ENCODE measurements around the gene SORBS2.
"Not testable (repeated sequence)": the region's sequence is repeated elsewhere in the genome, so short reads cannot be mapped to it uniquely, and the experiment has no call there.

SORBS2 gene

DNA sequence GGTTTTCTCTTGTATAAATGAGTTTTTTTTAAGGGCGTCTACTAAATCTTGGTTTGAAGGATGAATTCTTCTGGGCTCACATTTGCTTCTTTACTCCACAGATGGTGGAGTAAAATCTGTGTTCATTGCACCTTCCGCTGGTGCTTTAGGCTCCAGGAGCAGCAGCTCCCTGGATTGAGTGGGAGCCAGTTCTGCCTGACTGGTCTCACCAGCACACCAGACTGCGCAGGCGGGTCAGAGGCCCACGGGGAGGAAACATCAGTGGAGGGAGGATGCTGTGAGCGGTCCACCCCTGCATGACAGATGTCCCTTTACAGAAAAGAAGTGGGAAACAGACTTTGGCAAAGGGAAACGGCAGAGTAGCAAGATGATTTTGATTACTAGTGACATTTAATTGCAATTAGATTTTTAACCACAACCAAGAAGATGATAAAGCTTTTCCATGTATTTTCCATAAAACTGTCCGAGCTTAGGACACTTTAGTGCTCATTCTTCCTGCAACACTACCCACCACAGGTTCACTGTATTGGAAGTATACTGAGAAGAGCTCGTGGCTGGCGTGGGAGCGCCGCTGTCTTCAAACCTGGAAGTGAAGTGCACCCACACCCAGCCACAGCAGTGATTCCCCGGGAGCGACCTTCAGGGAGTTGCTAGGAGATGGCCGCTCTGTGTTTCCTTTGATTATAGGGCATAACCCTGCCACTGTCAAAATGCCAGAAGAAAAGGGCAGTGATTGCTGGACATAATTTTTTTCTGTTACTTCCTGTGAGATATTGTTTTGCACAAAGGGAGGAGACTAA lies 95.2 kb downstream of the SORBS2 start:
- DNase-seq (ENCODE audit: low read depth in 3 of 3) = no peak

DNA sequence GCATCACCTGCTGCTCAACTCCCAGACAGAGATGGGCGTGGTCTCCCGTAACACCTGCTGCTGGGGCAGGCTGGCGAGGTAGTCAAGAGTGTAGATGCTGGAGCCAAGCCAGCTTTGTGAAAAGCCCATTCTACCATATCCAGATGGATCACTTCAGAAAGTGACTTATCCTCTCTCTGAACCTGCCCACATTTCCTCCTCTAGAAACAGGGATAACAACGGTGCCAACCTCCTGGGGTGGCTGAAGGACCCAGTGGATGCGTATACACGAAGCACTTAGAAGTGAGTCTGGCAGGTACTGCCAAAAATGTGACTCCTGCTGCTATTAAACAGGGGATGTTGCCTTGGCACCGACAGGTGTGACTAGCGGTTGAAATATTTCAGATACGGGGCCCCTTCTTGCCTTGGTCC lies 95.8 kb downstream of the SORBS2 start:
- DNase-seq (ENCODE audit: low read depth in 3 of 3) = no peak

GRCh38 chr4:185714524-185714923 lies 97.5 kb downstream of the SORBS2 start:
- DNase-seq (ENCODE audit: low read depth in 3 of 3) = not testable (repeated sequence)

- DNase-seq (ENCODE audit: low read depth in 3 of 3) = no peak
Observed at GRCh38 chr4:185713731-185714130, 98.3 kb downstream of the SORBS2 start.

- DNase-seq (ENCODE audit: low read depth in 3 of 3) = no peak
Observed at GRCh38 chr4:185713272-185713671, 98.7 kb downstream of the SORBS2 start.

DNA sequence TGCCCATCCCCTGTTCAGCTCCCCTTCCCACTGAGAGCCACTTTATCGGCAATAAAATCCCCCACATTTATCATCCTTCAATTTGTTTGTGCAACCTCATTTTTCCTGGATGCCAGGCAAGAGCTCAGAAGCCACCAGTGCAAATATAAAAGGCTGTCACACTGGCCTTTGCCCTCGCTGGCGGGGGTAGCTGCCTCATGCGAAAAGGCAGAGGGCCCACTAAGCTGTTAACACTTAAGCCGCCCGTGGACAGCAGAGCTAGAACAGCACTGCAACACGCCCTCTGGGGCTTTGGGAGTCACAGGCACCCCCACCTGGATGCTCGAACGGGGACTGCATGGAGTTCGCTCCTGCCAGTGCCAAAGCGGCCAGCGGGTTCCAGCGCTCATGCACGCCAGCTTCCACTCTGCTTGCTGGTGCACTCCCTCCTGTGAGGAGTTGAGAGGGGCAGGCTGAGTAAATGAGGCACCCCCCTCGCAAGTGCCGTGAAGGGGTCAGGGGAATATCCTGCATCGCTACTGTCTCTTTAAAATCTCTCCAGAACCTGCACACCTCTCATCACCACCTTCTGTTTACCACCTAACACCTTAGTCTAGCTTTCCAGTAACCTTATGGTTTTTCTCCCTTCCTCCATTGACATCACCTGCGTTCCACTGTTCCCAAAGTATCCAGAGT lies 99.5 kb downstream of the SORBS2 start:
- no peak for DNase-seq (ENCODE audit: low read depth in 3 of 3)

DNA sequence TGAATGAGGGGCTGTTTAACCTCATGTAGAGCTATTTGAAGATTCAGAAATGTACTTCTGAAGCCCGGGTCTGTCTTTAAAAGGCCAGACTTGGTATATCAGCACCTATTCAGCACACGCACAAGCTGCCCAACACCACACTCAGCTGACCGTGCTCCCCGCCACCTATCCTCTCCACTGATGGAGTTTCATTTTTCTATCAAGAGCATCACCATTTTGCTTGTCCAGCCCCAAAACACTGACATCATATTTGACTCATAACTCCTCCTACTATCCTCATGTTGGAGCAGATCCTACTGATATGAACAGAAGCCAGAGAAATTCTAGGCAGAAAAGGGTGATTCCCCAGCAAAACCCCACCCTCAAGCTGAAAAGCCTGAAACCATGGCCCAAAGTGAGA lies 100.3 kb downstream of the SORBS2 start:
- no peak for DNase-seq (ENCODE audit: low read depth in 3 of 3)

- DNase-seq (ENCODE audit: low read depth in 3 of 3) = no peak
Observed at GRCh38 chr4:185710487-185710995, 101.5 kb downstream of the SORBS2 start.

DNA sequence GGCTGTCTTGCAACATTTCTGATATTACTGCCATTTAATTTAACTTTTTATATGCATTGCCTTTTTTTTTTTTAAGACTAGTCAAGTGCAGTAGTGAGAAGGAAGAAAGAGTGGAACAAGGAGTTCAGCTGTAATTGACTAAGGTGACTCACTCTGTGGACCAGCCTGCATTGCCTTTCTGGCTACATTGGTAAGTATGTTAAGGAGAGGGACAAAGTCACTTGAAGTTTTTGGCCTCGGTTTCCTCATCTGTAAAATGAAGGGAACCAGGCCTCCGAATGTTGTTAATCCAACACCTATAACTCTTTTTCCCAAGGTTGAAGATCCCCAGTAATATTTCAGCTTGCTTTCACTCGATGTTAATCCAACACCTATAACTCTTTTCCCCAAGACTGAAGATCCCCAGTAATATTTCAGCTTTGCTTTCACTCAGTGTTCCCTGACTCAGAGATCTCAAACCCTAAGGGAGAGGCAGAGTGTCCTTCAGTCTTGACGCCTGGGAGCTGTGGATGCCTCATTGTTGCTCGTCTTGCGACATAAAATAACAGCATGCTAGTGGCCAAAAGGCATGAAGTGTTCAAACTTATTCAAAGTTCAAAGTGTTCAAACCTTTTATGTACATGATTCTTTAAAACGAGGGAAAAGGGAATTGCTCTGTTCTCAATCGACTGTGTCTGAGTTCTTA lies 102.0 kb downstream of the SORBS2 start:
- no peak for DNase-seq (ENCODE audit: low read depth in 3 of 3)

DNA sequence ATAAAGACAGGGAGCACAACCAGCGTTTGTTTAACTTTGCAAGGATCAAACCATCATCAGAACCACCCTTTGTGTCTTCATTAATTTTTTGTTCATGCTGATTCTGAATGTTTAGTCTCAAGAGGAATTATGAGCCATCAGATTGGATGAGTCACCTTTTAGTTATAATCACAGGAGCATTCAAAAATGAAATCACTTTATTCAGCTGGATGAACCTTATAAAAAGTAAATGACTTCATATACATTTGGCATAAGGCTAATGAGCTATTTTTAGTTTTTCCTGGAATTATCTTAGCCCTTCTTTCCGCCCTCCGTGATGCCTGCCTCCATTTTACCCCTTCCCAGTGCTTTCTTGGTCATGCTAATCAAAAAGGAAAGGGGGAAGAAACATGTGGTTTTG lies 103.6 kb downstream of the SORBS2 start:
- no peak for DNase-seq (ENCODE audit: low read depth in 3 of 3)

DNA sequence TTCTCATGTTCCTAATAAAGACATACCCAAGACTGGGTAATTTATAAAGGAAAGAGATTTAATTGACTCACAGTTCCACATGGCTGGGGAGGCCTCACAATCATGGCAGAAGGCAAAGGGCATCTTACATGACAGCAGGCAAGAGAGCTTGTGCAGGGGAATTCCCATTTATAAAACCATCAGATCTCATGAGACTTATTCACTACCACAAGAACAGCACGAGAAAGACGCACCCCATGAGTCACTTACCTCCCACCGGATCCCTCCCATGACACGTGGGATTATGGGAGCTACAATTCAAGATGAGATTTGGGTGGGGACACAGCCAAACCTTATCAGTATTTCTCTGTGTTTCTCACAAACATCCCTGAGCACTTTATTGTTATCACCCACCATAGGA lies 104.4 kb downstream of the SORBS2 start:
- DNase-seq (ENCODE audit: low read depth in 3 of 3) = not testable (repeated sequence)

DNA sequence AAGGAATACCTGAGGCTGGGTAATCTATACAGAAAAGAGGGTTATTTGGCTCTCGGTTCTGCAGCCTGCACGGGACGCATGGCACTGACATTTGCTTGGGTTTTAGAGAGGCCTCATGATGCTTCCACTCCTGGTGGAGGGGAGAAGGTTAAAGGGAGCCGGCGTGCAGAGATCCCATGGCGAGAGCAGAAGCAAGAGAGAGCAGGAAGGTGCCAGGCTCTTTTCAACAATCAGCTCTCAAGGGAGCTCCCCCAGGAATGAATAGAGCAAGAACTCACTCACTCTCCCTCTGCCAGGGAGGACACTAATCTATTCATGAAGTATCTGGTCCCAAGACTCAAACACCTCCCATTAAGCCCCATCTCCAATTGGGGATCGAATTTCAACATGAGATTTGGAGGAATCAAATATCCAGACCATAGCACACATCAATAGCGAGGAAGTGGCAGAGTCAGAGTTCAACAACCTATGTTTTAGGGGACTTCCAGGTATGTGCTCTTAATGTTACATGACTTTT lies 109.8 kb downstream of the SORBS2 start:
- no peak for DNase-seq (ENCODE audit: low read depth in 3 of 3)

GRCh38 chr4:185700630-185701029 lies 111.4 kb downstream of the SORBS2 start:
- DNase-seq (ENCODE audit: low read depth in 3 of 3) = no peak

DNA sequence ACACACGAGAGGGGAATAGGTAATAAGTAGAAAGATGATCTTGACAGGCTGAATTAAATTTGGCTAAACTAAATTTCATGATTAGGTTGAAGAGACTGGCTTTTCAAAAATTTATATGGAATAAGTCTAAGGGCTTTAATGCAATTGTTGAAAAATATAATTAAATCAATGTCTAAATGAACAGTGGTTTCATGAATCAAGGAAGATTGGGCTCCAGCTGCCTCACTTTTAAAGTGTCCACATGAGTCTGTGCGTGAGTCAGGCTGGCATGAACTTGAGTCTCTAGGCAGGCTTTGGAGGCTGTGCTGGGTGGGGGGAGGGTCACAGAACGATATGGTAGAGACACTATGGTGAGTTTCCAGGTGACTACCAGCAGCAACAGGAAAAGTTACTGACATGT lies 111.9 kb downstream of the SORBS2 start:
- DNase-seq (ENCODE audit: low read depth in 3 of 3) = no peak

DNA sequence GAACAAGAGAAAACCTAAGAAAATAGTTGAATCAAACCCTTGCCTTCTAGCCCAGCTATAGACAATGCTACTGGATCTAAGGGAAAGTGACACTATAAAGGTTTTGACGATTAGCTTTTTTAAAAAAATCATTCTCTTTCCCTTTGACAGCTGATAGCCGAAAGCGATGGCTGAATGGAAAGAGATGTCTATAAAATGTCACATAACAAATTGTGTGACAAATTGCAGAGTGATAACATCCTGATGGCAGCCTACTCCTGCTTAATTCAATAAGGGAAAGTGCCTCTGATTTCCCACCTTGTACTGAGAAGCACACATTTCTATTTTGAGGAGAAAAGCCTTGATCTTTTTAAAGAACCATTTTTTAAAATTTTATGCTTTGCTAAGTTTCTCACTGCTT lies 114.5 kb downstream of the SORBS2 start:
- no peak for DNase-seq (ENCODE audit: low read depth in 3 of 3)

DNA sequence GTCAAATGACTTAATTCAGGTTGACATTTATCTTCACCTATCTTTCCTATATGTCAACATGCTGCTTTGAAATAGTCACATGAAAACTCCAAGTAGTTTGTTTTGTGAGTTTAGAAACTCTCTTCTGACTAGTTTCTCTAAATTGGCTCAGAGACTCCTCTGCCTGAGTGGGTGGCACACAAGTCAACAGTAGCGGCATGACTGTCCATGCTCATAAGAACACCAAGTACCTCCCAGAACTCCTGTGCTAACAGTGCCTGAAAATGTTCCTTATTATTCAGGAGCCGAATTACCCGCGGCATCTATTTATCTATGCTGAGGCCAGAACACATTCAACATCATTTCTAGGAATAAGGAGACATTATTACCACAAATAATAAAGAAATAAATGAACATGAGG lies 116.3 kb downstream of the SORBS2 start:
- DNase-seq (ENCODE audit: low read depth in 3 of 3) = no peak

DNA sequence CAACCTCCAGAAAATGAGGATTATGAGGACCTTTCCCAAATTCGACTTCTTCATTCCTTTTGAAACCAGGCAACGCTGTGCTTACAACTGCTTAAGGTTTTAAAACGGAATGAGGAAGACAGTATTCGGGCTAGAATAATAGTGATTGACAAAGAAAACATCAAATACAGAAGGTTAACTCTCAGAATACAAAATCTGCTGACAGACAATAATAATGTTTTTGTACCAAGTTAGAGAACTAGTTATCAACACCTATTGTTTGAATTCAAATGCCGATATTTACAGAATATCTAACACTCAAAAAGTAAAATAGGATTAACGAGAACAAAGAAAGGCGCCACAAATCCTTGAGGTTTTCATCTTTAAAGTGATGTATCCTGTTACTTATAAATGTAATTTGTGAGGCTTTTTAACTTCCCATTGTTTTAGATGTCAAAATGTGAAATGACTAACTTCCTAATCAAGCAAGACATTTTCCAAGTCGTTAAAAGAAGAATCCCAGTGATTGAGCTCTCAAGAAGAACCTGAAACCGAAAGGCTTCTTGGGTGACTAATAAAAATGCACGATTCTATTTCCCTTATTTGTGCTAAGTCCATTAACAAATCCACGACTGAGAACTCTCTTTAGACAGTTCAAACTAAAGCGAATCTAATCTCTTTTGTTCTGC lies 118.3 kb downstream of the SORBS2 start:
- DNase-seq (ENCODE audit: low read depth in 3 of 3) = no peak

- no peak for DNase-seq (ENCODE audit: low read depth in 3 of 3)
Observed at GRCh38 chr4:185689407-185689806, 122.6 kb downstream of the SORBS2 start.

DNA sequence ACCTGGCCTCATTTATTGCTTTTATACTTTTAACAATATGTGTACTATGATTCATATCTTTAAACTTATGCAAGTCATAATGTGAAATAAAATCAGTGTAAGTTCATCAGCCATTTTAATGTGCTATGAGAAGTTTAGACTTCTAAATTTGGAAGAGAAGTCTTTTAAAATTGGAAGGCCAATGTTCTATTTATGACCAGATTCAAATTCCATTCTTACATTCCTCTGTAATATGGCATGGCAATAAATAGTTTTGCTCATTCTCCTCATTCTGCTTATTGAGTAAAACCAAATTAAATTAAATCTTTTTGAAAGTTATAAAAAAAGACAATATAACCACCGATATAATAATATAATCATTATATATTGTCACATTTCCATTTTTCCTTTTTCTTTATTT lies 126.2 kb downstream of the SORBS2 start:
- DNase-seq (ENCODE audit: low read depth in 3 of 3) = no peak

DNA sequence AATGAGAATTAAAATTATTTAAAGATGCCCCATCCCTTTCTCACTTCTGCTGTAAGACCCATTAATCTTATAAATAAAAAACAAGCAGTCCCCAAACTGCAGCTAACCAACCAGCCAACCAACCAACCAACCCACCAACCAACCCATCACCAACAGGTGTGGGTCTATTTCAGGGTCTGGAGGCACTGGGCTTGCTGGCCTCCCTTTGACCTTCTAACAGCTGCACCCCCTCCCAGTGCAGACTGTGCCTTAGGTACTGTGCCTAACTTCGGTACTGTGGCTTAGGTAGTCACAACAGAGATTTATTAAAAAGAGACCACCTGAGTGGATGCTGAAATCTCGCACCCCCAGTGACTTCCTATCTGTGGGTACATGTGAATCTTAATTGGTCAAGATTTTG lies 128.1 kb downstream of the SORBS2 start:
- no peak for DNase-seq (ENCODE audit: low read depth in 3 of 3)

GRCh38 chr4:185683222-185683621 lies 128.8 kb downstream of the SORBS2 start:
- DNase-seq (ENCODE audit: low read depth in 3 of 3) = no peak

- DNase-seq (ENCODE audit: low read depth in 3 of 3) = no peak
Observed at GRCh38 chr4:185682236-185682635, 129.8 kb downstream of the SORBS2 start.

Measured in stimulated activated CD4-positive, alpha-beta T cell treated with anti-CD3 and anti-CD28 coated beads, TNF-alpha, amount 100 ng/mL, for 48 hours (primary cell).